RWPE1 (cell line): ENCODE measurements around the gene INS.

ENCODE experiments used
- CTCF ChIA-PET: fragments of 350-600 bp; sonication (Branson Sonifier 250); formaldehyde crosslinking; extraction: SDS; loops from one replicate; lab custom pipeline; 2021; lab: Yijun Ruan, JAX
- POLR2A ChIA-PET: fragments of 400-600 bp; formaldehyde crosslinking; extraction: SDS; loops from one replicate; lab custom pipeline; 2020; ENCODE audit warnings: antibody characterized with exemption; ENCODE audit not compliant: low non-redundant PET; lab: Yijun Ruan, JAX
- DNase-seq: peaks from one replicate; pipeline ENCODE4 v3.0.0; 2012; ENCODE audit warnings: low spot score
- H3K27ac ChIP-seq: fragments of 450-650 bp; 2 replicates; pipeline ENCODE4 v1.5.1; 2017
- TF ChIP-seq, protein P1 (sequence below): fragments of 450-650 bp; conservative IDR thresholded peaks from 2 replicates; pipeline ENCODE4 v1.5.1; 2017; ENCODE audit warnings: low read depth, mild to moderate bottlenecking

The INS gene

GRCh38 chr11:2173761-2174160, 12.8 kb upstream of the INS start:
- TF ChIP-seq, protein P1, sequence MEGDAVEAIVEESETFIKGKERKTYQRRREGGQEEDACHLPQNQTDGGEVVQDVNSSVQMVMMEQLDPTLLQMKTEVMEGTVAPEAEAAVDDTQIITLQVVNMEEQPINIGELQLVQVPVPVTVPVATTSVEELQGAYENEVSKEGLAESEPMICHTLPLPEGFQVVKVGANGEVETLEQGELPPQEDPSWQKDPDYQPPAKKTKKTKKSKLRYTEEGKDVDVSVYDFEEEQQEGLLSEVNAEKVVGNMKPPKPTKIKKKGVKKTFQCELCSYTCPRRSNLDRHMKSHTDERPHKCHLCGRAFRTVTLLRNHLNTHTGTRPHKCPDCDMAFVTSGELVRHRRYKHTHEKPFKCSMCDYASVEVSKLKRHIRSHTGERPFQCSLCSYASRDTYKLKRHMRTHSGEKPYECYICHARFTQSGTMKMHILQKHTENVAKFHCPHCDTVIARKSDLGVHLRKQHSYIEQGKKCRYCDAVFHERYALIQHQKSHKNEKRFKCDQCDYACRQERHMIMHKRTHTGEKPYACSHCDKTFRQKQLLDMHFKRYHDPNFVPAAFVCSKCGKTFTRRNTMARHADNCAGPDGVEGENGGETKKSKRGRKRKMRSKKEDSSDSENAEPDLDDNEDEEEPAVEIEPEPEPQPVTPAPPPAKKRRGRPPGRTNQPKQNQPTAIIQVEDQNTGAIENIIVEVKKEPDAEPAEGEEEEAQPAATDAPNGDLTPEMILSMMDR: no peak
- ChIA-PET POLR2A (no interaction called here), CTCF (interaction anchor here (0.5 to 0.6 kb wide), 3 partner anchors 18 to 235 kb away, joined by 3 read pairs; no protein-coding TSS in a partner anchor)
- DNase-seq: no peak
- H3K27ac ChIP-seq: peak overlapping the region; percentile 99

DNA sequence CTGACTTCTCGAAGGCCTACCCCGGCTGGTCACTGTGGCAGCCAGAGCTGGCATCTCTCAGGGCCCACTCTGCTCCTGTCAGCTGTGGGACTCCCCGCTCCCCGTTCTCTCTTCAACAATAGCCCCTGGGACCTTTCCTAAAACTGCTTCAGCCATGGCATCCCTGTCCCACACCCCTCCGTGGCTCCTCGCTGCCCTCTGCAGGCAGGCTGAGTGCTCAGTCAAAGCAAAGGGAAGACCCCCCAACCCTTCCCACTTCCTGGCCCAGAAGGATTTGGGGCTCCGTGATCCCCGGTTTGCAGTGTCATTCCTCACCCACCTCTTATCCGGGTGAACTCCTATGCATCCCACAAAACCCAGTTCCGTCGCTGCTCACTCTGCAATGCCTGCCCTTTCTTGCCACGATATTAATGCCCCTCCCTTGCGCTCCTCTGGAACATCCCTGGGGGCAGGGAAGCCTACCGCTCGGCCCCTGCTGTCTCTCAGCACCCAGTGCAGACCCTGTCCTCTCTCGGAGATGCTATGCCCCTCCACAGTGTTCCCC, 12.2 kb upstream of the INS start:
- DNase-seq: no peak
- H3K27ac ChIP-seq: peak overlapping the region; percentile 99
- ChIA-PET CTCF (interaction anchor here (0.6 kb wide), 1 partner anchor 17 kb away, joined by 3 read pairs; no protein-coding TSS in a partner anchor), POLR2A (no interaction called here)
- TF ChIP-seq, protein P1: no peak; the same call in 1 of the 2 replicates

- DNase-seq: no peak
- TF ChIP-seq, protein P1: no peak
- H3K27ac ChIP-seq: peak overlapping the region; percentile 99
- ChIA-PET POLR2A (no interaction called here), CTCF (interaction anchor here (0.5 kb wide), 1 partner anchor 248 kb away, joined by 3 read pairs; no protein-coding TSS in a partner anchor)
Observed at GRCh38 chr11:2172676-2173075, 11.7 kb upstream of the INS start.

GRCh38 chr11:2171591-2172003, 10.6 kb upstream of the INS start, which contains the start of gene TH:
Gene TH, minus strand, starts transcription at chr11:2171815. Its CDS starts 29 bp downstream, at chr11:2171786.
- peak within 1 kb of the TSS; percentile 99 for H3K27ac ChIP-seq
- no peak for DNase-seq
- ChIA-PET CTCF (interaction anchor here (1.1 kb wide), 1 partner anchor 23 kb away, joined by 3 read pairs; no protein-coding TSS in a partner anchor), POLR2A (no interaction called here)
- TF ChIP-seq, protein P1: no peak

GRCh38 chr11:2169626-2170570, 8.9 kb upstream of the INS start:
- no peak for DNase-seq
- TF ChIP-seq, protein P1: no peak
- H3K27ac ChIP-seq: peak overlapping the region; percentile 4; the same call in 1 of the 2 replicates
- ChIA-PET CTCF (interaction anchor here (0.7 to 1.1 kb wide), 3 partner anchors 14 to 269 kb away, joined by 3 to 6 read pairs (median 3); no protein-coding TSS in a partner anchor), POLR2A (no interaction called here)

DNA sequence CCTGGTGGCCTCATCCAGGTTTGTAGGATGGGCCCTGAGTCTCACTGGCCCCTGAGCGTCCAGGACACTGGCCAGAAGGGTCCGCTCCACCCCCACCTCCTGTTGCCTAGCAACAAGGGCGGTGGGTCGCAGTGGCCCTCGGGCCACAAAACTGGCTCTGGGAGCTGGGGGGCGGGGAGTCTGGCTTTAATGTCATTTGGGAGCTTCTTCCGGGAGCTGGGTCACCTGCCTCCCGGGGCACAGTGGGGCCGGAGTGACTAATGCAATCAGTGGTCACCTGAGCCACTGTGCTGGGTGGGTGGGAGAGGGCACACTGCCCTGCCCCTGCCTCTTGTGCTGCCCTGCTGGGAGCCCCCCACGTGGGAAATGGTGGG, 8.0 kb upstream of the INS start:
- DNase-seq: no peak
- TF ChIP-seq, protein P1: no peak
- CTCF ChIA-PET: interaction anchor here (0.7 to 1.1 kb wide), 2 partner anchors 13 to 130 kb away, joined by 3 read pairs; no protein-coding TSS in a partner anchor
- peak overlapping the region; percentile 30 for H3K27ac ChIP-seq
- POLR2A ChIA-PET: no interaction called here
